Dedifferentiated amniotic fluid mesenchymal stem cell (primary cell): Measurements from ENCODE around the gene BLOC1S2.
A peak's percentile ranks its signal among the peaks of the same experiment; 100 is the strongest.
"Not testable (repeated sequence)": the region's sequence is repeated elsewhere in the genome, so short reads cannot be mapped to it uniquely, and the experiment has no call there.

Source experiments
- DNase-seq: peaks from one replicate; pipeline ENCODE4 v3.0.0-alpha.2; 2016; ENCODE audit errors: extremely low spot score

Gene BLOC1S2

GRCh38 chr10:100286051-100287033 is at the start of gene BLOC1S2:
TSS of gene BLOC1S2 (minus strand) at chr10:100286680. CDS start at chr10:100286659, 21 bp downstream.
- peak; percentile 88 for DNase-seq

GRCh38 chr10:100334762-100335161 is 48.3 kb upstream of the BLOC1S2 start:
- no peak for DNase-seq

- no peak for DNase-seq
Observed at GRCh38 chr10:100333661-100334440, 47.4 kb upstream of the BLOC1S2 start.

- no peak for DNase-seq
Observed at GRCh38 chr10:100333106-100333505, 46.6 kb upstream of the BLOC1S2 start.

GRCh38 chr10:100330079-100330478 is 43.6 kb upstream of the BLOC1S2 start, which contains the start of gene PKD2L1:
TSS of gene PKD2L1 (minus strand) at chr10:100330228. CDS start at chr10:100330103, 125 bp downstream.
- DNase-seq: no peak

- no peak for DNase-seq
Observed at GRCh38 chr10:100328198-100328597, 41.7 kb upstream of the BLOC1S2 start.

- DNase-seq: no peak
Observed at GRCh38 chr10:100327718-100328009, 41.2 kb upstream of the BLOC1S2 start.

GRCh38 chr10:100327007-100327717 is 40.7 kb upstream of the BLOC1S2 start:
- no peak for DNase-seq

GRCh38 chr10:100325158-100325557 is 38.7 kb upstream of the BLOC1S2 start:
- no peak for DNase-seq

- DNase-seq: no peak
Observed at GRCh38 chr10:100319707-100320402, 33.4 kb upstream of the BLOC1S2 start.

GRCh38 chr10:100318207-100318606 is 31.7 kb upstream of the BLOC1S2 start:
- DNase-seq: no peak

- no peak for DNase-seq
Observed at GRCh38 chr10:100315615-100316014, 29.1 kb upstream of the BLOC1S2 start.

GRCh38 chr10:100311298-100311697 is 24.8 kb upstream of the BLOC1S2 start:
- DNase-seq: no peak

- DNase-seq: no peak
Observed at GRCh38 chr10:100307684-100308083, 21.2 kb upstream of the BLOC1S2 start.

GRCh38 chr10:100306861-100307260 is 20.4 kb upstream of the BLOC1S2 start:
- no peak for DNase-seq

- no peak for DNase-seq
Observed at GRCh38 chr10:100304414-100304813, 17.9 kb upstream of the BLOC1S2 start.

GRCh38 chr10:100303724-100304319 is 17.3 kb upstream of the BLOC1S2 start:
- peak; percentile 24 for DNase-seq

- not testable (repeated sequence) for DNase-seq
Observed at GRCh38 chr10:100301123-100301522, 14.6 kb upstream of the BLOC1S2 start.

GRCh38 chr10:100297242-100297641 is 10.8 kb upstream of the BLOC1S2 start:
- DNase-seq: no peak

GRCh38 chr10:100293066-100293465 is 6.6 kb upstream of the BLOC1S2 start:
- DNase-seq: no peak

- not testable (repeated sequence) for DNase-seq
Observed at GRCh38 chr10:100292300-100292699, 5.8 kb upstream of the BLOC1S2 start.
